GM19324 (cell line): Measurements from ENCODE around the gene GAD1.

ENCODE experiments used
- ATAC-seq: cut with Tn5 transposase; IDR thresholded peaks from one replicate; pipeline ENCODE4 v1.9.1; 2021; ENCODE audit warnings: mild to moderate bottlenecking, moderate library complexity; ENCODE audit not compliant: unreplicated experiment, low FRiP score

The GAD1 gene

DNA sequence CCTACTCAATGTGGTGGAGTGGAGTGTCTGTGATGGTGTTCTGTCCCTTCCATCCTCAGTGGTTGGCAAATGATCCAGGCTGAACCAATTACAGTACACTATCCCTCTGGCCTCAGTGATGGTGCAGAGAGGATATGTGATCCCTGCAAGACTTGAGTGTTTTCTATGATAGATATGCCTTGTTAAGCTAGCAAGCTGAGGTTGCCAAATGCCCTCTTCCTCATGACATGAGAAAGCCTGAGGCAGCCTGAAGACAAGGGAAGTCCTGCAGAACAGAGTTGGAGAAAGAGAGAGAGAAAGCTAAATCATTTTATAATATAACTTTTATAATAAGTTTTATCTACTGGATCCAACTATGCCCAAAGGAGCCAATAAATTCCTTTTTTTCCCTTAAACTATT is 70.8 kb downstream of the GAD1 start:
- ATAC-seq = no peak

DNA sequence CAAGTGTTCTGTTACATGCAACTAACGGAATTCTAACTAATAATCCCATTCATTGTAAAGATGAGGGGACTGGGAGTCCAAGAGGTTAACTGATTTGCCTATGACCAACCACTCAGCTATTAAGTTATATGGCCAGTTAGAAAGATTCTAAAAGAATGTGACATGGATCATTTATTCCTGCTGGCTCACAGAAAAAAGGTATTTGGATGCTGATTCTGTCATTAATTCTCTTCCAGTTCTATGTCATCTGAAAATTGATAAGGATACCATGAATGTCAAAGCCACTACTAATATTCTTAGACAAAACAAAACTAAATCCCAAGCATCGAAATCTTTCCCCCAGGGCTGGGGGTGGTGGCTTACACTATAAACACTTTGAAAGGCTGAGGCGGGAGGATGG is 71.2 kb downstream of the GAD1 start:
- no peak for ATAC-seq

DNA sequence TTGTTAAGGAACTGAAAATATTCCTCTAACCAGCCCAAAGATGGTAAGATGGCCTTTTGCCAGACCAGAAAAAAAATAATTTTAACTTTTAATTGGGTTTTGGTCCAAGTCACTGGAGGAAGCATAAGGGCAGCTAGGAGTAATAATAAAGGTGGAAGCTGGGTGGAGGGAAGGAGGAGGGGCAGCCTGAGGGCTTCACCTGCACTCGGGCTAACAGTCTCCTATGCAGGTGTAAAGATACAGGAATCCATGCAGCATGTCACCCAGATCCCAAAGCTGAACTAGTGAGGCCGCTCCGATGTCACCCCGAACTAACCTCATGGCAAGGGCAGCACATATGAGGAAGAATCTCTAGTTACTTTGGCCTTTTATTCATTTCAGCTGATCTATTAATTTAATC is 75.2 kb downstream of the GAD1 start:
- ATAC-seq = no peak

- no peak for ATAC-seq
Measured at GRCh38 chr2:170892391-170892951, 75.8 kb downstream of the GAD1 start.

DNA sequence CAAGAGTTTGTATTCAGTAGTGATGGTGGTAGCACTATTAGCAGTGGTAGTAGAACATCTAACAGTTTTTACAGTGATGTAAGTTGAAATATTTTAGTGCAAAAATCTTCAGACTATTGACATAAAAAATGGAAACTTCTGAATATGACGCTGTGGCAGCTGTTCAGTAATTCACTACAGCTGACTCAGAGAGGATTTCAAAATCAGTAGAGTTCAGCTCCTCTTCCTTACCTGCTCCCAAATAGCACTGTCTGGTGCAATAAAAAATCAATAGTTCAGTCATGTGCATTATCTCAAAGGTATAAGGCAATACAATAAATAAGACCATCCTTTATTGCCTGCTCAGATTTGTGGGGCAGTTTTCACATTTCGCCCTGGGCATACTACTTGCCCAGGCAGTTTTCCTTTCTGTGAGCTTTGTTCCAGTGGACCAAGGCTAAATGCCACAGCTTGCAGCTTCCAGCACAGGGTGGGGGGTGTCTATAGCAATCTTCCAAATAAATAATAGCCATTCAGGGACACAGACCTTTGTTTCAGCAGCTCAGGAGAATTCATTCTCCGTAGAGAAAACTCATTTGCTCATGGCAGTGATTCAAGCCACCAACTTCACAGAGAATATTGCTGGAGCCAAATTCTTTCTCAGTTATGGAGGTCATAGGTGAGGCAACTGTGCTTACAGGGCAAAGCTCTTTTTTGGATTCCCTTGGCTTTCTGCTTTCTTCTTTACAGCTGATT is 78.5 kb downstream of the GAD1 start:
- ATAC-seq = no peak

DNA sequence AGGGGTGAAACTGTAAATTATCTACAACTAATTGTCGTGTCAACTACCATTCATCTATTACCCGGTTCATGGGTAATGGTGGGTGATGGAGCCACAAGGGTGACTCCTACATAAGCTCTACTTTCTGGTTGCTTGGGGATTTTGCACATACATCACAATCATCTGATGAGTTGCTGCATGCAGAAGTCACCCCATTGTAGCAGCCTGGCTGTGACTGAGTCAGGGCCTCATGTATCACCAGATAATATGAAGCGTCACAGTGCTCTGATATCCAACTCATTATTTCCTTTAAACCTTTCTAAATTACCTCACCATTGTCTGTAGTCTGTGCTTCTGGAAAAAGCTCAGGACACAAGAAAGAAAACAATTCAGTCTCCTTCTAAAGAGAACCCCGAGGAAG is 79.9 kb downstream of the GAD1 start:
- no peak for ATAC-seq

DNA sequence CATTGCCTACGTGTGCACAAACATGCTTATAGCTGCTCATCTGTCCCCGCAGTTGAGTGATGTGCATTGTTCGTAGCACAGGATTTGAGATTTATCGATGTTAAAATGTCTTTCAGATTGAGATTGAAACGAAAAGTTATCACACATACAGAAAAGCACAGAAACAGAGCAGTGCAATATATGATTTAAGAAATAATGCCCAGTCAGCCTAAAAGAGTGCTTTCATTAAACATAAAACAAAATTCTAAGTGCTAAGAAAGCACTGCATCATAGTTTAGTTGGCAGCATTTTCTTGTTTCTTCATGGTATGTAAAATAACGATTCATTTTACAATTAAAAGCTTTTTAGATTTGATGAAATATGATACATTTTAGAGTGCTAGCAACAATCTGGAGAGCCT is 80.4 kb downstream of the GAD1 start:
- ATAC-seq = no peak

- ATAC-seq = no peak
Measured at GRCh38 chr2:170905864-170906263, 89.2 kb downstream of the GAD1 start.
